ENCODE results near the gene C3orf20.

C3orf20 gene

DNA sequence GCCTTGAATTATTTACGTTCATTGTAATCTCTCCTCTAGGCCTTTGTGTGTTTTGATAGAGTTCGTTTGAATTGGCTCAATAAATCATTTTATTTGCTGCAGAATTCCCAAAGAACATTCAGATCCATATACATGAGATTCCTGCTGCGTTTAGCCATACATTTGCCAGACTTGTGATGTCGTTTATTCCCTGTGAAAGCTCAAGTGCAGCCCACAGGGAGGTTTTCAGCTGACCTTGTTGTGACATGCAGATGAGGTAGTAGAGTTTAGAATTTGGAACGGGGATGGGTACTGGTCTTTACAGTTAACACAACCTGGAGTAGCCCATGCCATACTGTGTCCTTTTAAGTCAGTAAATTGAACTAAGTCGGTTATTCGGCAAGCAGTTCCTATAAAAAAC lies at the start of gene C3orf20:
Gene C3orf20, plus strand, starts transcription at position 301 of the 400 bp plus-strand sequence. CDS start 7,573 bp downstream, outside the sequence.
- H3K9me3 ChIP-seq (ENCODE audit: insufficient read depth, low read length) = peaks cover 2% of the 10 kb centered on the region
- H3K4me1 ChIP-seq (ENCODE audit: insufficient read depth, insufficient read length) = no peaks in the 10 kb centered on the region
- H3K27me3 ChIP-seq (ENCODE audit: insufficient read depth, insufficient read length) = no peaks in the 10 kb centered on the region
- no peak for DNase-seq (ENCODE audit: low read depth, low spot score)
- H3K36me3 ChIP-seq (ENCODE audit: insufficient read depth, insufficient read length, low read length) = peaks cover 33% of the 10 kb centered on the region
- no peak for TF ChIP-seq SUZ12 (IDR thresholded peaks at IDR 0.05; ENCODE audit: extremely low read depth, insufficient read depth, insufficient read length)
- no peak for TF ChIP-seq YY1 (IDR thresholded peaks at IDR 0.05; ENCODE audit: insufficient read depth, insufficient read length)
- no peak within 1 kb of the TSS for H3K9ac ChIP-seq (ENCODE audit: insufficient read length, low read depth)
- no peak within 1 kb of the TSS for H3K4me3 ChIP-seq (ENCODE audit: insufficient read length, low read depth)

DNA sequence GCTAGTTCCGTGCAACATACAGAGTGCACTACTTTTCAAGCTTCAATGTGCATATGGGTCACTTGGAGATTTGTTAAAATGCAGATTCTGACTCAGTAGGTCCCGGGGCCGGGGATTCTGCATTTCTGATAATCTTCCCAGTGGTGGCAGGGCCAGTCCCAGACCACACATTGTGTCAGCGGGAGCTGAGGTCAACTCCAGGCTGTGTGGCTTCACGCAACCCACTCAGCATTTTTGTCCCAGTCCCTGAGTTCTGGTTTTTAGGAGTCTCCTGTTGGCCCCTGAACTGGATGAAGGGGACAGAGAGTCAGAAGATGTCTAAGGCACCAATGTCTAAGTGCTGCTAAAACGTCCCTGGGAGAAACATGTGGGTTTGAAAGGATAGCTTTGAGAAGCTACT lies 49.5 kb upstream of the C3orf20 start:
- H3K27me3 ChIP-seq (ENCODE audit: insufficient read depth, insufficient read length) = no peaks in the 10 kb centered on the region
- H3K4me3 ChIP-seq (ENCODE audit: insufficient read length, low read depth) = no peak overlapping the region
- H3K4me1 ChIP-seq (ENCODE audit: insufficient read depth, insufficient read length) = peaks cover 2% of the 10 kb centered on the region
- DNase-seq (ENCODE audit: low read depth, low spot score) = no peak
- H3K9me3 ChIP-seq (ENCODE audit: insufficient read depth, low read length) = peaks cover 11% of the 10 kb centered on the region; the same call in 1 of the 2 replicates
- H3K36me3 ChIP-seq (ENCODE audit: insufficient read depth, insufficient read length, low read length) = no peaks in the 10 kb centered on the region
- TF ChIP-seq ZNF274 (IDR thresholded peaks at IDR 0.05; ENCODE audit: low read depth, low read length) = no peak
- TF ChIP-seq YY1 (IDR thresholded peaks at IDR 0.05; ENCODE audit: insufficient read depth, insufficient read length) = no peak
- no peak for TF ChIP-seq SUZ12 (IDR thresholded peaks at IDR 0.05; ENCODE audit: extremely low read depth, insufficient read depth, insufficient read length)
- no peak overlapping the region for H3K9ac ChIP-seq (ENCODE audit: insufficient read length, low read depth)

DNA sequence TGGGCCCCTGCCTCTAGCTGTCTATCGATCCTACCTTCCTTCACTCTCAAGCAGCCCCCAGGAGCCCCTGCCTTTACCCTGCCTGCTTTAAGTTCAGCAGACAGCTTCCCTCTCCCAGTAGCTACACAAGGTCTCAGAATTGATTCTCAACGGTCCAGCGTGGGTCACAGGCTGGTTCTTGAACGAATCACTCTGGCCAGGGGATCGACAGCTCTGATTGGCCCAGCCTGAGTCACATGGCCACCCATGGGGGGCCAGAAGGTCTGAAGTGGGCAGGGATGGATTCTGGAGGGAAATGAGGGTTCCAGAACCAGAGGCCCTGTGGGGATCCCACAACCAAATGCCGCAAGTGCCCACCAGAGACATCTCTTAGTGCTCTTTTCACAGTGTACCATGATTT lies 47.1 kb upstream of the C3orf20 start:
- H3K27me3 ChIP-seq (ENCODE audit: insufficient read depth, insufficient read length) = no peaks in the 10 kb centered on the region
- peak overlapping the region; percentile 35 for H3K9ac ChIP-seq (ENCODE audit: insufficient read length, low read depth)
- H3K4me1 ChIP-seq (ENCODE audit: insufficient read depth, insufficient read length) = peaks cover 4% of the 10 kb centered on the region
- H3K36me3 ChIP-seq (ENCODE audit: insufficient read depth, insufficient read length, low read length) = no peaks in the 10 kb centered on the region
- peaks cover 11% of the 10 kb centered on the region; the same call in 1 of the 2 replicates for H3K9me3 ChIP-seq (ENCODE audit: insufficient read depth, low read length)
- DNase-seq (ENCODE audit: low read depth, low spot score) = no peak
- no peak overlapping the region for H3K4me3 ChIP-seq (ENCODE audit: insufficient read length, low read depth)
- TF ChIP-seq YY1 (IDR thresholded peaks at IDR 0.05; ENCODE audit: insufficient read depth, insufficient read length) = no peak
- TF ChIP-seq SUZ12 (IDR thresholded peaks at IDR 0.05; ENCODE audit: extremely low read depth, insufficient read depth, insufficient read length) = no peak
- TF ChIP-seq ZNF274 (IDR thresholded peaks at IDR 0.05; ENCODE audit: low read depth, low read length) = no peak

DNA sequence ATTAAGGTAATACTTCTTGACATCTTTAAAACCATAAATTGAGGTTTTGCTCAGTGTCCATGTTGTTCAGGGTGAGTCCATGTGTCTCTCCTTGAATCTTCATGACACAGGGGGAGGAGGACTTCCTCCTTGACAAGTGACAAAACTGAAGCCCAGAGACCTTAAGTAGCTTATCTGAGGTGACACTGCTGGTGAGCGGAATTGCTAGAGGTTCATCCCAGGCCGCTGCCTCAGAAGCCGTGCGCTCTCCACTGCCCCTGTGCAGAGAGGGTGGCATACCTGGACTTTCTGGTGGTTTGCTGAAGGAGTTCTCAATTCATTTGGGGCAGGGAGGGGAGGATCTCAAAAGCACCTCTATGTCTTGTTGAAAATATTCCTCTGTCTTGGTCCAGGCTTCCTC lies 46.5 kb upstream of the C3orf20 start:
- H3K36me3 ChIP-seq (ENCODE audit: insufficient read depth, insufficient read length, low read length) = no peaks in the 10 kb centered on the region
- no peak overlapping the region for H3K4me3 ChIP-seq (ENCODE audit: insufficient read length, low read depth)
- H3K27me3 ChIP-seq (ENCODE audit: insufficient read depth, insufficient read length) = no peaks in the 10 kb centered on the region
- peaks cover 11% of the 10 kb centered on the region; the same call in 1 of the 2 replicates for H3K9me3 ChIP-seq (ENCODE audit: insufficient read depth, low read length)
- peaks cover 4% of the 10 kb centered on the region for H3K4me1 ChIP-seq (ENCODE audit: insufficient read depth, insufficient read length)
- no peak overlapping the region for H3K9ac ChIP-seq (ENCODE audit: insufficient read length, low read depth)
- no peak for DNase-seq (ENCODE audit: low read depth, low spot score)
- TF ChIP-seq ZNF274 (IDR thresholded peaks at IDR 0.05; ENCODE audit: low read depth, low read length) (no peak), SUZ12 (IDR thresholded peaks at IDR 0.05; ENCODE audit: extremely low read depth, insufficient read depth, insufficient read length) (no peak), YY1 (IDR thresholded peaks at IDR 0.05; ENCODE audit: insufficient read depth, insufficient read length) (no peak)

DNA sequence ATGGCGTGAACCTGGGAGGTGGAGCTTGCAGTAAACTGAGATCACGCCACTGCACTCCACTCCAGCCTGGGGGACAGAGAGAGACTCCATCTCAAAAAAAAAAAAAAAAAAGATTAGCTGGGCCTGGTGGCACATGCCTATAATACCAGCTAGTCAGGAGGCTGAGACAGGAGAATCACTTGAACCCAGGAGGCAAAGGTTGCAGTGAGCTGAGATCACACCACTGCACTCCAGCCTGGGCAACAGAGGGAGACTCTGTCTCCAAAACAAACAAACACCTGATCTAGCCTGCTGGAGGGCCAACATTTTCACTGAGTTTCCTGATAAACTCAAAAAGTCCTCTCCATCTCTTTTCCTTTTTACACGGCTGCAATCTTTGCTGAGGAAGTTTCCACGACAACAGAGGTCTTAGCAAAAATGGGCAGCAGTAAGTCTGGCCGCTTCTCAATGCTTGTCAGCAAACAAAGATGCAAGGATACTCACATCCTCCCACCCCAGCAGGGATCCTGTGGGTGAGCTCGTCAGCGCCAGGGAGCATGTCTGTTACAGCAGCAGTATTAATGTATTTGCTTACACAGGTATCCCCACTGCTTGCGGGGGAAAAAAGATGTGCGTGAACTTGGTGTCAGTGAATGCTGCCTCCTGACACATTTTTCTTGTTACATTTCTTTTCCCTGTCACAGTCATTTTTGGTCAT lies 44.4 kb upstream of the C3orf20 start:
- Histone ChIP-seq H3K4me3 (ENCODE audit: insufficient read length, low read depth) (no peak overlapping the region), H3K4me1 (ENCODE audit: insufficient read depth, insufficient read length) (peaks cover 2% of the 10 kb centered on the region), H3K9me3 (ENCODE audit: insufficient read depth, low read length) (peaks cover 11% of the 10 kb centered on the region; the same call in 1 of the 2 replicates), H3K27me3 (ENCODE audit: insufficient read depth, insufficient read length) (no peaks in the 10 kb centered on the region), H3K9ac (ENCODE audit: insufficient read length, low read depth) (no peak overlapping the region), H3K36me3 (ENCODE audit: insufficient read depth, insufficient read length, low read length) (no peaks in the 10 kb centered on the region)
- DNase-seq (ENCODE audit: low read depth, low spot score) = no peak
- TF ChIP-seq YY1 (IDR thresholded peaks at IDR 0.05; ENCODE audit: insufficient read depth, insufficient read length) (no peak), SUZ12 (IDR thresholded peaks at IDR 0.05; ENCODE audit: extremely low read depth, insufficient read depth, insufficient read length) (no peak), ZNF274 (IDR thresholded peaks at IDR 0.05; ENCODE audit: low read depth, low read length) (no peak)

DNA sequence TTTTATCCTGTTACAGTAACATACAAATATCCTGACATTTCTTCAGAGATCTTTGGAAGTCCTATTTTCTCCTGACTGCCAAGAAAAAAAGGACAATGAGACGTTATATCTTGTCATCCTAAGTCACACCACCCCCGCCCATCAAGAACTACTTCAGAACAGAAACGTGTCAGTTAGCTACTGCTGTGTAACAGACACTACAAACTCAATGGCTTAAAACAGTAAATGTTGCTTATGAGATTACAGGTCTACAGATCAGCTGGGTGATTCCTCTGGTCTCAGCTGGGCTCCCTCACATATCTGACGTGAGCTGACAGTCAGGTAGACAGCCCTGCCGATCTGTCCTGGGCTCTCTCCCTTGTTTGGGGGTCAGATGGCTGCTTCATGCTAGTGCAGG lies 43.8 kb upstream of the C3orf20 start:
- Histone ChIP-seq H3K27me3 (ENCODE audit: insufficient read depth, insufficient read length) (no peaks in the 10 kb centered on the region), H3K4me1 (ENCODE audit: insufficient read depth, insufficient read length) (peaks cover 2% of the 10 kb centered on the region), H3K9ac (ENCODE audit: insufficient read length, low read depth) (no peak overlapping the region), H3K9me3 (ENCODE audit: insufficient read depth, low read length) (peaks cover 15% of the 10 kb centered on the region; the same call in 1 of the 2 replicates), H3K4me3 (ENCODE audit: insufficient read length, low read depth) (no peak overlapping the region), H3K36me3 (ENCODE audit: insufficient read depth, insufficient read length, low read length) (no peaks in the 10 kb centered on the region)
- TF ChIP-seq SUZ12 (IDR thresholded peaks at IDR 0.05; ENCODE audit: extremely low read depth, insufficient read depth, insufficient read length) (no peak), ZNF274 (IDR thresholded peaks at IDR 0.05; ENCODE audit: low read depth, low read length) (no peak), YY1 (IDR thresholded peaks at IDR 0.05; ENCODE audit: insufficient read depth, insufficient read length) (no peak)
- DNase-seq (ENCODE audit: low read depth, low spot score) = no peak

DNA sequence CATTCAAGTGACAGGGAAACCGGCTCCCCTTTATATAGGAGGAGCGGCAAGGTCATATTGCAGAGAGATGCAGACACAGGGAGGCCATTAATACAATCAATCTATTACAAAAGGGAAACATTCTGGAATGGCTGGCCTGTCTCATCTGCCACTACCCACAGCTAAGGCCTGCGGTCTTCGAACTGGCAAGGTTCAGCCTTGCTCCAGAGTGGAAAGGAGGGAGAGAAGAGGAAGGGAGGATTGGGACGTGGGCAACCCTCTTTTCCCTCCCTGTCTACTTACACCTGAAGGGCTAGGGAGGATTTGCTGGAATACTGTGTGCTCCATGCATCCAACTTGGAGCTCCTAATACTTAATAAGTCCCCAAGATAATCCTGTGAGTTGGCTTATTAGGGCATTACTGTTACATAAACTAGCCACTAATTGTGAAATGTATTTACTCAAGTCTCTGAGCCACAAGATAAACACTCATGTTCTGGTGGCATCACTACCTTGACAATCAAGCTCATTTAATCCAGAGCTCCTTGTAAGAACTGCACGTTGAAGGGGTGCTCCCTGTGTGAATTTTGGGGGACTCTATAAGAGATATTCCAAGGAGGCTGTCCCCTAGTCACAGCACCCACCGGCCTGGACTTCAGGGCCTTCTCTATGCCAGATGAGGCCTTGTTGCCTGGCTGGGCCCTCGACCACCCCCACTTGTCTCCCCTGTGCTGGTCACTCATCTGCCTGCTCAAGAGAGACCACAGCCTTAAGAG lies 43.1 kb upstream of the C3orf20 start:
- DNase-seq (ENCODE audit: low read depth, low spot score) = no peak
- H3K27me3 ChIP-seq (ENCODE audit: insufficient read depth, insufficient read length) = no peaks in the 10 kb centered on the region
- no peaks in the 10 kb centered on the region for H3K36me3 ChIP-seq (ENCODE audit: insufficient read depth, insufficient read length, low read length)
- H3K9me3 ChIP-seq (ENCODE audit: insufficient read depth, low read length) = peaks cover 15% of the 10 kb centered on the region; the same call in 1 of the 2 replicates
- peaks cover 2% of the 10 kb centered on the region for H3K4me1 ChIP-seq (ENCODE audit: insufficient read depth, insufficient read length)
- no peak overlapping the region for H3K9ac ChIP-seq (ENCODE audit: insufficient read length, low read depth)
- TF ChIP-seq SUZ12 (IDR thresholded peaks at IDR 0.05; ENCODE audit: extremely low read depth, insufficient read depth, insufficient read length) = no peak
- TF ChIP-seq ZNF274 (IDR thresholded peaks at IDR 0.05; ENCODE audit: low read depth, low read length) = no peak
- H3K4me3 ChIP-seq (ENCODE audit: insufficient read length, low read depth) = no peak overlapping the region
